Measurements from ENCODE around the gene MAD1L1.

MAD1L1 gene

GRCh38 chr7:2086229-2086628, 146.5 kb downstream of the MAD1L1 start:
- no peak for DNase-seq (ENCODE audit: low spot score)

DNA sequence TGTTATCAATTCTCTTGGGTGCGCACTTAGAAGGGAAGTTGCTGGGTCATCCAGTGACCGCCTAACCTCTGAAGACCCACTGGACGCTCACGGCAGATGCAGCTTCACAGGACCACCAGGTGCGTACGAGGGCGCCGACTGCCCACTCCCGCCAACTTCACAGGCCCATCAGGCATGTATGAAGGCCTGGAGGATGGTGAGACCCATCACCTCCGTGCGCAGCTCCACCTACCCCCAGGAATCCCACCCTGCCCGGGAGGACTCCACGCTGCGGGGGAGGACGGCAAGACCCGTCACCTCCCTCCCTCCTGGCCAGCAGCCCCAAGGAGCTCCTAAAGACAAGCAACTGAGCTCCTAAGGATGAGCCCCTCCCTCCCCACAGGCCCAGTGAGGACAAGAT, 146.9 kb downstream of the MAD1L1 start:
- DNase-seq (ENCODE audit: low spot score), result no peak

GRCh38 chr7:2084781-2085505, 147.8 kb downstream of the MAD1L1 start:
- no peak for DNase-seq (ENCODE audit: low spot score)

- no peak for DNase-seq (ENCODE audit: low spot score)
These were observed 148.4 kb downstream of the MAD1L1 start for GRCh38 chr7:2084331-2084730.

- DNase-seq (ENCODE audit: low spot score), result no peak
These were observed 149.4 kb downstream of the MAD1L1 start for GRCh38 chr7:2083362-2083761.

DNA sequence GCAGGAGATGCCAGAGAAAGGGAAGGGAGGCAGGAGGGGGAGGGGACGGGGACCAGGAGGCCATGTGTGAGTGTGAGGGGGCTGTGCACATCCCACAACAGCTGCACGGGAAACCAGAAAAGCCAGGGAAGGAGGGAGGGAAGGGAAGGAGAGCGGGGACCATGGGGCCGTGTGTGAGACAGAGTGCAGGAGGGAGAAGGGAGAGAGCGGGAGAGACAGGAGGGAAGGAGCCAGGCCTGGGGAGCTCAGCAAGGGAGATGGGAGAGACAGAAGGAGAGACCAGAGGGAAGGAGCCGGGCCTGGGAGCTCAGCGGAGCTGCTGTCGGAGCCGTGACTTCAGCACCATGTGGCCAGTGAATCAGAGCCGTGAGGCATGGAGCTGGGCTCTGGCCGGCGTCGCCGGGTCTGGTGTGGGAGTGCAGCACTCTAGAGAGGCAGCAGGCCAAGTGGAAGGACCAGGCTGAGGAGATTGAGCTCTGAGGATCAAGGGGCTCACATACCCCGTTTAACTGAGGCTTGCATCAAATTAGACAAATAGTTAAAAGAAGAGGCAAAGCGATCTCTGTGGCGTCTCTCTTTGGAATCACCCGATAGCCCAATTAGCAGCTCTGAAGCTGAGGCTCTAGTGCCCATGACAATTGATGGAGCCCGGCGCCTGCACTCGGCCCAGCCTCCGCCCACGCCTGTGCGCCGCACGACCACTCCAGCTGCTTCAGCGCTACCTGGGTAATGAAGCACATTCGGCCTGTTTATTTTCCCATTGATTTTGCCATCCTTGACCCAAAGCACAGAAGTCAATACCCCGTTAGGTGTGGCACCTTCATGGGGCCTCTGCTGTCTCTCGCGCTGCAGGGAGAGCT, 150.4 kb downstream of the MAD1L1 start:
- peak; percentile 55 for DNase-seq (ENCODE audit: low spot score)

DNA sequence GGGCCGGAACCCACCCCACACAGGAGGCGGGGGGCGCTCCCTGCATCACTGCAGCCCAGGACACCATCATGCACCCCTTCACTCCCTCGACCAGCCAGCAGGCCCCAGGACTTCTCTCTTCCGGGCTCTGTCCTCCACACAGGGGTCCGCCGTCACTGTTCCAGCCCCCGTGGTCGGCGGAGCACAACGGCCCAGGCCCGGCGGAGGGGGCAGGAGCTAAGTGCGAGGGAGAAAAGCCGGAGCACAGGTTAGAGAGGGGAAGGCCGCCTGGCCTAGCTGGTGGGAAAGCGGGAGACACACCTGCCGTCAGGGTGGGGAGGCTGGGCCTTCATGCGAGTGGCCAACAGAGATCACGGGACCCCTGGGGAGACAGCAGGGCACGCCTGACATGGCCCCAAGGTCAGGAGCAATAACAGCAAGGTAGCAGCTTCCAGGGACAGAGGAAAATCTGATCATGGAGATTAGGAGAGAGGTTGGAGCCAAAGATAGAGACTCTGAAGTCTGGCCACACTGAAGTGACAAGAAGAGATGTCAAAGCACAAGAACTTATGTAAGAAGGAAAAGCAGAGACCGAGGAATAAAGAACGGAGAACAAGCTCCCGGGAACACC, 151.1 kb downstream of the MAD1L1 start:
- DNase-seq (ENCODE audit: low spot score), result no peak

GRCh38 chr7:2080477-2080876, 152.3 kb downstream of the MAD1L1 start:
- DNase-seq (ENCODE audit: low spot score), result no peak

GRCh38 chr7:2080060-2080387, 152.7 kb downstream of the MAD1L1 start:
- DNase-seq (ENCODE audit: low spot score), result no peak

- no peak for DNase-seq (ENCODE audit: low spot score)
These were observed 153.2 kb downstream of the MAD1L1 start for GRCh38 chr7:2079332-2080059.

DNA sequence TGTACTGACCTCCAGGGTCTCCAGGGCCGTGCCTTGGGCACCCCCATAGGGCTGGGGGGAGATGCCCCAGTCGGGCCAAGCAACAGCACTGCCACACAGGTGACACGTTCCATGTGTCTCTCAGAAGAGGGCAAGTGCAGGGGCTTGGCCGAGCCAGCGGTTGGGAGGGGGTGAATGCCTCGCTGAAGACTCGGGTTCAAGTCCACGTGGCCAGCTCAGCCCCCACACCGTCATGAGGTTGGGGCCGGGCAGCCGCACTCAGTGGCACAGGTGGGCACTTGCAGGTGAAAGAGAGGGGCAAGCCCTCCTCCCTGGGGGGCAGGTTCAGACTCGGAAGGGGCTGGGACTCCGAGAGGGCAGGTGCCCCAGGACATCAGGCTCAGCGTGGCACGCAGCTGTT, 153.8 kb downstream of the MAD1L1 start:
- DNase-seq (ENCODE audit: low spot score), result no peak

DNA sequence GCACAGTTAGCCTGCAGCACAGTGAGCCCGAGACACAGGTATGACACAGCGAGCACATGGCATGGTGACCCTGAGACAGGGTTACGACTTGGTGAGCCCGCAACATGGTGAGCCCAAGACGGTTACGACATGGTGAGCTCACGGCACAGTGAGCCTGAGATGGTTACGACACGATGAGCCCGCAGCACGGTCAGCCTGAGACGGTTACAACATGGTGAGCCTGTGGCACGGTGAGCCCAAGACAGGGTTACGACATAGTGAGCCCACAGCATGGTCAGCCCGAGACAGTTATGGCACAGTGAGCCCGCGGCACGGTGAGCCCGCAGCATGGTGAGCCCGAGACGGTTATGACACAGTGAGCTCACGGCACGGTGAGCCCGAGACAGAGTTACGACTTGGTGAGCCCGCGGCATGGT, 156.1 kb downstream of the MAD1L1 start:
- DNase-seq (ENCODE audit: low spot score), result no peak

DNA sequence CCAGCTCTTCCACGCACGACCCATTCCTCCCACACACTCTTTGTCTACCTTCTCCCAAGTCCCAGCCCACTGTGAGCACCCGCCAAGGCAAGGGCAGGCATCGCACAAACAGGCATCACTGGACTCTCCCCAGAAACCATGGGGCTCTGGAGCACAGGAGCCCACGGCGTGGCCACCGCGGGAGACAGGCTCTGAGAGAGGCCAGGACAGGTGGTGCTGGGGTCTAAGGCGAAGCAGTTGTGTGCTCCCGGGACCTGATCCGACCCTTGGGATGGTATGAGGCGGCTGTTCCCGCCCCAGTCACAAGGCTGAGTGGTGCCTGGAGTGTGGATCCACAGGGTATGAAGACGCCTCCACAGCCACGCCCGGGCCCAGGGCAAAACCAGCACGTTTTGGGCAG, 156.9 kb downstream of the MAD1L1 start:
- no peak for DNase-seq (ENCODE audit: low spot score)

- no peak for DNase-seq (ENCODE audit: low spot score)
These were observed 158.1 kb downstream of the MAD1L1 start for GRCh38 chr7:2074691-2075090.

DNA sequence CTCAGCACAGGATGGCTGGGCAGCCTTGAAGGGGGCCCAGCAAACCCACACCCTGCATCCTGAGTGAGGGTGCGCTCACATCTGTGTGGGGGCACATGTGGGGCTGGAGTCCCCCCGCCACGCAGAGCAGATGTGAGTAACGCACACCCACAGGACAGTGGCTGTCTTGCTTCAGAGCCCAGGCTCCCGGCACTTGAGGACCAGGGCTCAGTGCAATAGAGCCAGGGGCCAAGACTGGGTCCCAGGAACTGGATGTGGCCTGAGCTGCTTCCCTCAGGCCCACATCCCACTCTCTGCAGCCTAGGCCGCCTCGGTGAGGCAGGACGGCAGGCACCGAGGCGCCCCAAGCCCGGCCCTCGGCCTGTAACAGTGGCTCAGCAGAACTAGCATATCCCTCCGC, 159.9 kb downstream of the MAD1L1 start:
- DNase-seq (ENCODE audit: low spot score), result no peak

- no peak for DNase-seq (ENCODE audit: low spot score)
These were observed 160.7 kb downstream of the MAD1L1 start for GRCh38 chr7:2072042-2072441.

DNA sequence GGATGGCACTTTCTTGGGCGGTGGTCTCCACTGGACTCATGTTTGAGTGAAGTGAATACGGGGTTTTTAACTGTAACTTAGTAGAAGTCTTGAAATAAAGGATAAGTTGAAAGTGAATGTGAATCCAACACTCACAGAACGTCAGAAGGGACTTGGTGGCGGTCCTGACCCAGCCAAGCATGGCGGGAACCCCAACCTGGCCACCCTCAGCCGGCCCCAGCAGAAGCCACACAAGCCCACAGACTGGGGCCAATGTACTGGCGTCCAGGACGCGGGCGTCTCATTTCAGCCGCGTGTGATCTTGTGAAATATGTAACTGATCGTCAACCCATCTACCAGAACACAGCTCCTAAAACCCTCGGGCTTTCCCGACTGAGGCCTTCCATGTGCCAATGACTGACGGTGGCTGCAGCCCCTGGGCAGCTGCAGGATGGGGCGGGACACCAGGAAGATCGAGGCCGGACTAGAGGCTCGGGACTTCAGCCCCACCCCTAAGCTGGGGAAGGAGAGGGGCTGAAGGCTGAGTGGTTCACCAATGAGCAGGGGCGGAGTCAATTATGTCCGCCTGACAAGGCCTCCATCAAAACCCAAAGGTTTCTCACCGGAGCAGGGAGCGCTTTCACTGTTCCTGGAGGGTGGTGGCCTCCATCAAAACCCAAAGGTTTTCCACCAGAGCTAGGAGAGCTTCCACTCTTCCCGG, 161.5 kb downstream of the MAD1L1 start:
- DNase-seq (ENCODE audit: low spot score), result no peak

DNA sequence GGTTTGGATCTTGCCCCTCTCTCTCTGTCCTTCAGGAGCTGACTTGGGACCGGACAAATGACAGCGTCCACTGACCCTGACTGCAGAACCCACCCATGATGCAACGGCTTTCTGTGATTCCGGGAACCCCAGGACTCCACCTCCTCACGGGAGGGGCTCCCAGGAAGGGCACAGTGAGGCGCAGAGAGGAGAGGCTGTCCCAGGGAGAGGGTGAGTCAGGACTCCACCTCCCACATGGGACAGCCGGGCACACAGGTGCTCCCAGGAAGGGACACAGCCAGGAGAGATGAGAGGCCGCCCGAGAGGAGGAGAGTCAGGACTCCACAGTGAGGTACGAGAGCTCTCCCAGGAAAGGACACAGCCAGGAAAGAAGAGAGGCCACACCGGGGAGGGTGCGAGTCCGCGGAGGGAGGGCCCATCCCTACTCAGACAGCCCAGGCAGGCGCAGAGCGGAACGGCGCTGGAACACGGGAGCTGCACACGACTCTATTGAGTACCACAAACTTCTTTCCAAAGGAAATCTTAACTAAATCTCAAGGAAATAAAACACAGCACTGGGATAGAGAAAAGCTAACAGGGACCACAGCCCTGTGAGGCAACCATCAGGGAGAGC, 162.5 kb downstream of the MAD1L1 start:
- no peak for DNase-seq (ENCODE audit: low spot score)

DNA sequence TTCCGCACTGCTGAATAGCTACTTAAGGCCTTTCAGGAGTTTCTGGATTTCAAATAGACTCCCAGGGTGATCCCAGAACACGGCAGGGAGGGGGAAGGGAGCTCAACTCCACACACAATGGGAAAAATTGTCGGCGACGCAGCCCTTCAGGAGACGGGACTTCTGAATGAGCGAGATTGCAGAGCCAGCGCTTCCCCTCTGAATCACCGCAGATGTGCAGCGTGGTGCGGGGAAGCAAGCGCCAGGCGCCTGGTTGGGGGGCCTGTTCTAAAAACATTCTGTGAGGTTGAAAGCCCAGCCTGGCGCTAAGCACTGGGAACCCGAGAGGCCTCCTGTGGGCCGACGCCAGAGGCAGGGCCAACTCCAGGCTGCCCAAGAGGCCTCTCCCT, 163.3 kb downstream of the MAD1L1 start:
- DNase-seq (ENCODE audit: low spot score), result no peak

DNA sequence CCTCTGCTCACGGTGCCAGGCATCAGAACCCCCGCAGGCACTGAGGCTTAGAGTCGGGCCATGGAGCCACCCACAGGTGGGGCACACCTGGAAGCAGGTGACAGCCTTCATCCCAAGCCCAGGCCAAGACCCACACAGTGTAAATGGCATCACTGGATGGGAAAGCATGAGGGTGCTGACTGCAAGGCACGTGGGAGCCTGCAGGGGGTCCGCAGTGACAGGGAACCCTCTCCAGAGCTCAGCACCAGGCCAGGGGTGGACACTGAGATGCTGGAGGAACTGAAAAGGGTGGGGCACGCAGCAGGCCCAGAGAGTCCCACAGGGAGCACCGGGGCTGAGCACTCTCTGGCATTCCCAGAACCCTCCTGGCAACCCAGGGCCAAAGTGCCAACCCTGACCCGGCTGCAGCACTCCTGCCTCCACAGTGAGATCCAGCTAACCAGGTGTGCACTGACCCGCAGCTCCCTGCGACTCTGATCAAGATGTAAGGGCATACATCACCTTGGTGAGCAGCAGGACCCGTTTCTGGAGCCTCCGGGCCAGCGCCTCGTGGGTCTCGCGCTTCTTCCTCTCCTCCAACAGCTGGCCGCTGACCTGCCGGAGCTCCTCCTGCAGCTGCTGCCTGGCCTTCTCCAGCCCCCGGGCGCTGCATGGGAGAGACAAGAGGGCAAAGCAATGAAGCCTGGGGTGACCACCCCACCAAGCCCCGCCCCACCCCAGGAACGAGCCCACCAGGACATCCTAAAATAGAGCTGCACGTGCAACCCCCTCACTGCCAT, 163.9 kb downstream of the MAD1L1 start:
- no peak for DNase-seq (ENCODE audit: low spot score)
